ENCODE measurements around the gene TMEM38A. TPM values are rescaled to one million over a fixed set of nuclear protein-coding genes. Genes with fewer than 3 reads are reported as not detected.
"Not testable (repeated sequence)": the region's sequence is repeated elsewhere in the genome, so short reads cannot be mapped to it uniquely, and the experiment has no call there.

TMEM38A gene
- total RNA-seq, 1 donor from 2014 or later = 2.2 TPM

DNA sequence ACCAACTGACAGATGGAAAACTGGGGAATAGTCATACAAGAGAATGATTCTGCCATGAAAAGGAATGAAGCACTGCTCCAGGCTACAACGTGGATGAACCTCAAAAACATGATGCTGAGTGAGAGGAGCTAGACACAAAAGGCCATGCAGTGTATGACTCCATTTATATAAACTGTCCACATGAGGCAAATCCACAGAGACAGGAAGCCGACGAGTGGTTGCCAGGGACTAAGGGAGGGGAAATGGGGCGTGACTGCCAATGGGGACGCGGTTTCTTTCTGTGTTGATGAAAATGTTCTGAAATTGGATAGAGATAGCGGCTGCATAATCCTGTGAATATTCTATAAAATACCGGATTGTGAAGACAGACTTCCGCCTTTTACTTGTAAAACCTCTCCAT lies 11.2 kb upstream of the TMEM38A start:
- H2AFZ ChIP-seq (ENCODE audit: low read depth, low read length) = no peak overlapping the region
- no peak for TF ChIP-seq EZH2 (IDR thresholded peaks at IDR 0.05; ENCODE audit: insufficient read depth, low read length)
- TF ChIP-seq, protein P1, sequence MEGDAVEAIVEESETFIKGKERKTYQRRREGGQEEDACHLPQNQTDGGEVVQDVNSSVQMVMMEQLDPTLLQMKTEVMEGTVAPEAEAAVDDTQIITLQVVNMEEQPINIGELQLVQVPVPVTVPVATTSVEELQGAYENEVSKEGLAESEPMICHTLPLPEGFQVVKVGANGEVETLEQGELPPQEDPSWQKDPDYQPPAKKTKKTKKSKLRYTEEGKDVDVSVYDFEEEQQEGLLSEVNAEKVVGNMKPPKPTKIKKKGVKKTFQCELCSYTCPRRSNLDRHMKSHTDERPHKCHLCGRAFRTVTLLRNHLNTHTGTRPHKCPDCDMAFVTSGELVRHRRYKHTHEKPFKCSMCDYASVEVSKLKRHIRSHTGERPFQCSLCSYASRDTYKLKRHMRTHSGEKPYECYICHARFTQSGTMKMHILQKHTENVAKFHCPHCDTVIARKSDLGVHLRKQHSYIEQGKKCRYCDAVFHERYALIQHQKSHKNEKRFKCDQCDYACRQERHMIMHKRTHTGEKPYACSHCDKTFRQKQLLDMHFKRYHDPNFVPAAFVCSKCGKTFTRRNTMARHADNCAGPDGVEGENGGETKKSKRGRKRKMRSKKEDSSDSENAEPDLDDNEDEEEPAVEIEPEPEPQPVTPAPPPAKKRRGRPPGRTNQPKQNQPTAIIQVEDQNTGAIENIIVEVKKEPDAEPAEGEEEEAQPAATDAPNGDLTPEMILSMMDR (IDR thresholded peaks at IDR 0.05; ENCODE audit: insufficient read depth, low read depth, low read length) = no peak
- Mint-ChIP-seq H3K4me3 (ENCODE audit: unreplicated experiment) (no peak overlapping the region), H3K27me3 (ENCODE audit: low read depth, unreplicated experiment) (no peaks in the 10 kb centered on the region), H3K36me3 (ENCODE audit: low read depth, unreplicated experiment) (peaks cover 20% of the 10 kb centered on the region), H3K9me3 (ENCODE audit: unreplicated experiment) (no peaks in the 10 kb centered on the region), H3K4me1 (ENCODE audit: low read depth, unreplicated experiment) (peaks cover 3% of the 10 kb centered on the region), H3K27ac (ENCODE audit: unreplicated experiment) (no peak overlapping the region)
- FAIRE-seq (no peak), DNase-seq (ENCODE audit: low read depth) (no peak)
- H3K27ac ChIP-seq (ENCODE audit: low read depth, low read length) = no peak overlapping the region
- no peaks in the 10 kb centered on the region for H3K27me3 ChIP-seq (ENCODE audit: insufficient read depth, low read length)
- H3K9me3 ChIP-seq (ENCODE audit: insufficient read depth, low read depth, low read length) = no peaks in the 10 kb centered on the region
- peaks cover 25% of the 10 kb centered on the region for H3K79me2 ChIP-seq (ENCODE audit: insufficient read depth, low read length)
- no peak overlapping the region for H3K9ac ChIP-seq (ENCODE audit: low read length)
- peaks cover 54% of the 10 kb centered on the region for H4K20me1 ChIP-seq (ENCODE audit: insufficient read depth, low read length)
- H3K36me3 ChIP-seq (ENCODE audit: insufficient read depth, low read length) = peaks cover 47% of the 10 kb centered on the region
- H3K4me3 ChIP-seq (ENCODE audit: insufficient read depth, low read depth, low read length) = no peak overlapping the region
- H3K4me1 ChIP-seq (ENCODE audit: insufficient read depth, low read length) = no peaks in the 10 kb centered on the region
- H3K4me2 ChIP-seq (ENCODE audit: low read length) = no peak overlapping the region

DNA sequence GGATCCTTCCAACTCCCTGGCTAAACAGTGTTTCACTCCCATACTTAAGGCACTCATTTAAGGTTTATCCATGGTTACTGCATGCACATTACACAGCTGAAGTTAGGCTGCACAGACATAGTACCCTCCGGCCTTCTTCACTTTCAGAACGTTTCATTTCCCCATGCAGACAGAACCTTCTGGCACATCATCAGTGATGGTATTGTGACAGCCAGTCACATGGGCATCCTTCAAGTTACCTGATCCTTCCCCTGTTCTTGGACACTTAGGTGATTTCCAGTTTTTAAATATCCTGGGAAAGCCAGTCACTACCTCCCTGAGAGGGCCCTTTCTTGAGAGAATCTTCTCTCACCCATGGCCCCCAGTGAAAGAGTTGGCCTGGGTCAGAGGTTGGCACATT lies 10.1 kb upstream of the TMEM38A start:
- DNase-seq (ENCODE audit: low read depth) (no peak), FAIRE-seq (no peak)
- H3K36me3 ChIP-seq (ENCODE audit: insufficient read depth, low read length) = peaks cover 45% of the 10 kb centered on the region
- no peak overlapping the region for H3K9ac ChIP-seq (ENCODE audit: low read length)
- no peaks in the 10 kb centered on the region for H3K9me3 Mint-ChIP-seq (ENCODE audit: unreplicated experiment)
- no peaks in the 10 kb centered on the region for H3K27me3 ChIP-seq (ENCODE audit: insufficient read depth, low read length)
- peaks cover 56% of the 10 kb centered on the region for H4K20me1 ChIP-seq (ENCODE audit: insufficient read depth, low read length)
- H3K79me2 ChIP-seq (ENCODE audit: insufficient read depth, low read length) = peaks cover 27% of the 10 kb centered on the region
- no peak for TF ChIP-seq EZH2 (IDR thresholded peaks at IDR 0.05; ENCODE audit: insufficient read depth, low read length)
- TF ChIP-seq, protein P1 (IDR thresholded peaks at IDR 0.05; ENCODE audit: insufficient read depth, low read depth, low read length) = no peak
- H3K4me1 ChIP-seq (ENCODE audit: insufficient read depth, low read length) = no peaks in the 10 kb centered on the region
- no peaks in the 10 kb centered on the region for H3K9me3 ChIP-seq (ENCODE audit: insufficient read depth, low read depth, low read length)
- no peak overlapping the region for H3K4me3 ChIP-seq (ENCODE audit: insufficient read depth, low read depth, low read length)
- H3K4me3 Mint-ChIP-seq (ENCODE audit: unreplicated experiment) = no peak overlapping the region
- H3K4me1 Mint-ChIP-seq (ENCODE audit: low read depth, unreplicated experiment) = no peaks in the 10 kb centered on the region
- no peaks in the 10 kb centered on the region for H3K27me3 Mint-ChIP-seq (ENCODE audit: low read depth, unreplicated experiment)
- no peak overlapping the region for H3K27ac ChIP-seq (ENCODE audit: low read depth, low read length)
- no peak overlapping the region for H2AFZ ChIP-seq (ENCODE audit: low read depth, low read length)
- no peak overlapping the region for H3K4me2 ChIP-seq (ENCODE audit: low read length)
- H3K27ac Mint-ChIP-seq (ENCODE audit: unreplicated experiment) = no peak overlapping the region
- H3K36me3 Mint-ChIP-seq (ENCODE audit: low read depth, unreplicated experiment) = peaks cover 18% of the 10 kb centered on the region

DNA sequence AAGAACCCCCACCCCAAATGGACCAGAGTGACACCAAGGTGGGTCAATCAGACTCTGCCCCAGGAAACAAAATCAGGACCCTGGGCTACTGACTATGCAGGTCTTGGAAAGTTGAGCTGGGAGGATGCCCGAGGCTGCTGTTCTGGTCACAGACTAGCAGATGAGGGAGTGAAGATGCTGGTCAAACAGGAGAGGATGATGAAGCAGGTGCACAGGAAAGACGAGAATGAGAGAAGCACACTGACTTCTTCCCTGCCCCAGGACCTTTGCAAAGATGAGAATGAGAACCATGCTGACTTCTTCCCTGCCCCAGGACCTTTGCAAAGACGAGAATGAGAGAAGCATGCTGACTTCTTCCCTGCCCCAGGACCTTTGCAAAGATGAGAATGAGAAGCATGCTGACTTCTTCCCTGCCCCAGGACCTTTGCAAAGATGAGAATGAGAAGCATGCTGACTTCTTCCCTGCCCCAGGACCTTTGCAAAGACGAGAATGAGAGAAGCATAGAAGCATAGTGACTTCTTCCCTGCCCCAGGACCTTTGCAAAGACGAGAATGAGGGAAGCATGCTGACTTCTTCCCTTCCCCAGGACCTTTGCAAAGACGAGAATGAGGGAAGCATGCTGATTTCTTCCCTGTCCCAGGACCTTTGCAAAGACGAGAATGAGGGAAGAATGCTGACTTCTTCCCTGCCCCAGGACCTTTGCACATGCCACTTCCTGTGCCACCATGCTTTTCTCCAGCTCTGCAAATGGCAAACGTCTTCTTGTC lies 9.3 kb upstream of the TMEM38A start:
- not testable (repeated sequence) for H3K9ac ChIP-seq (ENCODE audit: low read length); H3K4me3 Mint-ChIP-seq (ENCODE audit: unreplicated experiment); H3K27me3 ChIP-seq (ENCODE audit: insufficient read depth, low read length); H2AFZ ChIP-seq (ENCODE audit: low read depth, low read length); FAIRE-seq; H3K4me3 ChIP-seq (ENCODE audit: insufficient read depth, low read depth, low read length); H3K9me3 Mint-ChIP-seq (ENCODE audit: unreplicated experiment); H3K27me3 Mint-ChIP-seq (ENCODE audit: low read depth, unreplicated experiment); H3K27ac Mint-ChIP-seq (ENCODE audit: unreplicated experiment); H3K4me2 ChIP-seq (ENCODE audit: low read length); H3K9me3 ChIP-seq (ENCODE audit: insufficient read depth, low read depth, low read length); DNase-seq (ENCODE audit: low read depth); H3K4me1 ChIP-seq (ENCODE audit: insufficient read depth, low read length); H3K4me1 Mint-ChIP-seq (ENCODE audit: low read depth, unreplicated experiment); H3K27ac ChIP-seq (ENCODE audit: low read depth, low read length)
- H3K36me3 Mint-ChIP-seq (ENCODE audit: low read depth, unreplicated experiment) = peaks cover 18% of the 10 kb centered on the region
- H3K79me2 ChIP-seq (ENCODE audit: insufficient read depth, low read length) = peaks cover 28% of the 10 kb centered on the region
- H4K20me1 ChIP-seq (ENCODE audit: insufficient read depth, low read length) = peaks cover 62% of the 10 kb centered on the region
- H3K36me3 ChIP-seq (ENCODE audit: insufficient read depth, low read length) = peaks cover 38% of the 10 kb centered on the region
